Stimulated activated CD8-positive, alpha-beta memory T cell treated with anti-CD3 and anti-CD28 coated beads, Interleukin-7, amount 100 ng/mL, for 4 hours (primary cell): ENCODE data around the gene SPAG5.

Source experiments
- DNase-seq, 2 donors: peaks; one replicate each; pipeline ENCODE4 v3.0.0-alpha.2; 2020; ENCODE audit warnings: low read depth in 2 of 2

Gene SPAG5

DNA sequence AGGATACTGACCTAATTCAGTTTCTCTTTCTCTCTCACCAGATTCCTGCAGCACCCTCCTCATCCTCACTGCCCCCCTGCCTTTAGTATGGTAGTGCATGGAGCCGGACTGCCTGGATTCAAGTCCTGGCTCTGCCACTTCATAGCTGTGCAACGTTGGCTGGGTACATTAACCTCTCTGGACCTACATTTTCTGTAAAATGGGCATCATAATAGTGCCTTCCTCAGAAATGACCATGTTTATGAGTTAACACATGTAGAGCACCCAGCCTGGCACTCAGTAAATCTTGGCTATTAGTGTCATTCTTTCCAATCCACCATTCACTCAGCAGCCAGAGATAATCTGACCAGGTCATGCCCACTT lies 53.7 kb downstream of the SPAG5 start:
- no peak for DNase-seq

GRCh38 chr17:28544402-28545140 lies 54.3 kb downstream of the SPAG5 start:
- DNase-seq: no peak

GRCh38 chr17:28541439-28541838 lies 57.4 kb downstream of the SPAG5 start:
- no peak for DNase-seq

DNA sequence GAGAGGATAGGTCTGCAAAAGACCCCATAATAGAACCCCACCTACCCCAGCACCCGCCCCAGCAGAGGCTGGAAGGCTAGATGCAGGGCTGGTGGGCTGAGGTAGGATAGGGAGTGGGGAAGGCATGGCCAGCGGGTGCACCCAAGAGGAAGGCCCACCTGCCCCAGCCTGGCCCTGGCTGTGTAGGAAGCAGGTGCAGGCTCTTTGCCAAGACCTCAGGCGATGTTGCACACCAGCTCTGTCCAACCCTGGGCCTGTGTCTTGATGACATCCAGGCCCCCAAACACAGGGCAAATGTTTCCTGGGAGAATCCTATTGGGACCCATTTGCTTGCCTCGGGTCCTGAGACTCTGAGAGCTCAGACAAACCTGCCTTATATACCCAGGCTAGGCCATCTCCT lies 58.6 kb downstream of the SPAG5 start:
- no peak for DNase-seq

- DNase-seq: no peak
These were observed 60.4 kb downstream of the SPAG5 start for GRCh38 chr17:28538296-28538895.

GRCh38 chr17:28537219-28537610 lies 61.6 kb downstream of the SPAG5 start:
- no peak for DNase-seq

DNA sequence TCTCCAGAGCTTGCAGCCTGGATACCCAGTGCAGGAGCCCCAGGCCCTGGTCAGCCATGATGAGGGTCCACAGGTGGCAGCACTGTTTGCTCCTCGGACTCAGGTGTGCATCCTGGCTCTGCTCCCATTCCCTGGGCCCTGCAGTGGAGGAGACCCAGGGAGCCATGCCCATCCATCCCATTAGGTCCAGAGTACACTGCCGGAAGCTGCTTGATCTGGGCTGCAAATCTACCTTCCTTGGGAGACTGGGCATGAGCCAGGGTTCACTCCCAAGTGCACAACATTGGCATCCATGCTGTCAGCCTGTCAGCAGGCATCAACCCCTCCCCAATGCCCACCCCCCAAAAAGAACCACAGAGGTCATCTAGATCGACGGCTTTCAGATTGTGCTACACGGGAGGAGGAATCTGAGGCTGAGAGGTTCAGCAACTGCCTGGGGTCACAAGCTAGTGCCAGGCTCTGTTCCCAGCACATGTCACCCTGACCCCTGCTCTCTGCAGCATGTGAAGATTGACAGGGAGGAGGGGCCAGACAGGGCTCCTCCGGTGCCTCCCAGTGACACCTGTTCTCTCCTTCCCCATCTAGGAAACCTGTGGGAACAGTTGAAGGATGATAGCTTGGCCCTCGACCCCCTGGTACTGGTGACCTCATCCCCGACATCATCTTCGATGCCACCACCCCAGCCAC lies 62.1 kb downstream of the SPAG5 start:
- no peak for DNase-seq

DNA sequence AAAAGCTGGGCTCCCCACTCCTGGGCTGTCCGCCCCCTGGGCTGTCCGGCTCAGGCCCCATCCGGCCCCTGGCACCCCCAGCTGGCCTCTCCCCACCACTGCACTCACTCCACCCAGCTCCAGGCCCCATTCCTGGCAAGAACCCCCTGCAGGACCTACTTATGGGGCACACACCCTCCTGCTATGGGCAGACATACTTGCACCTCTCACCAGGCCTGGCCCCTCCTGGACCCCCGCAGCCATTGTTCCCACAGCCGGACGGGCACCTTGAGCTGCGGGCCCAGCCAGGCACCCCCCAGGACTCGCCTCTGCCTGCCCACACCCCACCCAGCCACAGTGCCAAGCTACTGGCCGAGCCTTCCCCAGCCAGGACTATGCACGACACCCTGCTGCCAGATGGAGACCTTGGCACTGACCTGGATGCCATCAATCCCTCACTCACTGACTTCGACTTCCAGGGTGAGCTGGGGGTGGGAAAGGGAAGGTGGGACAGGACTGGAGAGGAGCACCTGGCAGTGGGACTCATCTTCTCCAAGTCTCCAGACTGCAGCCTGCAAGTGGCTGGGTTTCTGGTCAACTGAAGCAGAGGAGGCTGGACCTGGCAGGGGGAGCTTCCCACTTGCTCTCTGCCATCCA lies 64.0 kb downstream of the SPAG5 start:
- DNase-seq: no peak

DNA sequence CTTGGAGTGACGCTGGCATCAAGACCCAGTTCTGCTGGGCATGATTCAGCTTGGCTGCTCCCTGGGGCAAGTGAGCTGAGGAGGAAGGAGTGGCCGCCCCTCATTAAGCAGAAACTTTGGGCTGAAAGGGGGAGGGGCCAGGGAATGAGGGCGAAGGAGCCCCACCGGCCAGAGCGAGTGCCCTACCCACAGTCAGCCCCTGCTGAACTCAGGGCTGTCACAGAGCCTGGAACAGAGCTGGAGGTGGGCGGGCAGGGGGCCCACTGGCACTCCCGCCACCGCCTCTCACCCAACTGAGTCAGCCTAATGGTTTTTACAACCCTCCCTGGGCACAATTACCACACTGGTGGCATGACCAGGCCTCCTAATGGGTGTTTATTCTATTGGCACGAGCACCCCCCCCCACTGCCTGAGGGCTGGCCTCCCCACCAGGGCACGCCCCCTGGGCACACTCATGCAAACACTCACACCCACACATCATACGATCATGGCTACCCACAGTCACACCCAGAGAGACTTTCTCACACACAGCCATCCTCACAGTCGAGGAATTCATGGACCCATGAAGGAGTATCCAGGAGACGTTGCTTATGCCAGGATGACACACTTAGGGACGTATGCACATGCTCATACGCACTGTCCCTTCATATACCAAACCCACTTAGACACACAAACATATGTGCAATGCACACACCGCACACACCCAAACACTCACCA lies 65.6 kb downstream of the SPAG5 start:
- no peak for DNase-seq

- no peak for DNase-seq
These were observed 66.5 kb downstream of the SPAG5 start for GRCh38 chr17:28532050-28532960.

GRCh38 chr17:28530926-28531325 lies 67.9 kb downstream of the SPAG5 start:
- no peak for DNase-seq

GRCh38 chr17:28530250-28530649 lies 68.6 kb downstream of the SPAG5 start:
- no peak for DNase-seq

- DNase-seq: no peak
These were observed 69.8 kb downstream of the SPAG5 start for GRCh38 chr17:28529013-28529400.

- no peak for DNase-seq
These were observed 70.4 kb downstream of the SPAG5 start for GRCh38 chr17:28528327-28529012.

GRCh38 chr17:28527859-28528258 lies 71.0 kb downstream of the SPAG5 start:
- DNase-seq: no peak
